H1 (cell line): Measurements from ENCODE around the gene RIMBP2. TPM values are rescaled to one million over a fixed set of nuclear protein-coding genes. Genes with fewer than 3 reads are reported as not detected.

Source experiments
- CTCF ChIA-PET: fragments of 300-600 bp; sonication (Branson Sonifier 250); formaldehyde crosslinking; loops from one replicate; lab custom pipeline; 2021; ENCODE audit not compliant: partially characterized antibody; lab: Charles Lee
- POLR2A ChIA-PET: fragments of 300-600 bp; sonication (Branson Sonifier 250); formaldehyde crosslinking; loops from one replicate; lab custom pipeline; 2021; ENCODE audit warnings: inconsistent platforms; ENCODE audit not compliant: partially characterized antibody; lab: Charles Lee
- DNase-seq, 2 experiments: peaks; one replicate each; pipeline versions ENCODE4 v3.0.0 to v3.0.0-alpha.2; 2010 to 2022; ENCODE audit warnings: low spot score in 2 of 2, low read depth in 1 of 2, mixed read lengths in 1 of 2
- FAIRE-seq: peaks from 2 replicates; lab custom pipeline; 2011; peaks lifted over from hg19 to GRCh38; lab: Jason Lieb, UNC
- H2AFZ ChIP-seq: 2 replicates; pipeline ENCODE4 v1.8.1; 2012; ENCODE audit warnings: low read length, inconsistent platforms
- H2AK5ac ChIP-seq: 2 replicates; pipeline ENCODE4 v1.6.1; 2013; ENCODE audit warnings: low read depth, low read length
- H2BK120ac ChIP-seq: replicated peaks from 2 replicates; pipeline ENCODE3; 2013; ENCODE audit warnings: low read depth, low read length, inconsistent platforms
- H2BK12ac ChIP-seq: 2 replicates; pipeline ENCODE4 v1.6.1; 2013; ENCODE audit warnings: low read depth, low read length
- H2BK15ac ChIP-seq: 2 replicates; pipeline ENCODE4 v1.6.1; 2013; ENCODE audit warnings: low read length
- H2BK20ac ChIP-seq: 2 replicates; pipeline ENCODE4 v1.6.1; 2013; ENCODE audit warnings: low read length
- H2BK5ac ChIP-seq: 2 replicates; pipeline ENCODE4 v1.6.1; 2013; ENCODE audit warnings: low read depth, low read length
- H3K14ac ChIP-seq: 2 replicates; pipeline ENCODE4 v1.6.1; 2013; ENCODE audit warnings: inconsistent platforms; ENCODE audit not compliant: insufficient read length
- H3K18ac ChIP-seq: 2 replicates; pipeline ENCODE4 v1.6.1; 2013; ENCODE audit warnings: low read length; ENCODE audit errors: extremely low read depth
- H3K23ac ChIP-seq: 2 replicates; pipeline ENCODE4 v1.6.1; 2013; ENCODE audit warnings: inconsistent platforms; ENCODE audit not compliant: insufficient read length
- H3K23me2 ChIP-seq: 2 replicates; pipeline ENCODE4 v1.6.1; 2013; ENCODE audit warnings: low read depth, low read length
- H3K27ac ChIP-seq: 2 replicates; pipeline ENCODE4 v1.6.1; 2011; ENCODE audit warnings: low read depth, low read length, inconsistent platforms
- H3K27me3 ChIP-seq, 4 experiments: replicated peaks in 1 of 4; 1 replicate in 1 of 4; 2 replicates in 3 of 4; pipeline versions ENCODE4 v1.6.1 to v1.8.1; 2011 to 2013; ENCODE audit warnings: low read length in 3 of 4, mild to moderate bottlenecking in 3 of 4, inconsistent platforms in 2 of 4, mixed read lengths in 2 of 4, moderate library complexity in 1 of 4; ENCODE audit not compliant: control insufficient read depth in 3 of 4, insufficient read depth in 3 of 4; ENCODE audit errors: extremely low read depth in 1 of 4
- H3K36me3 ChIP-seq, 4 experiments: 2 replicates each; pipeline versions ENCODE4 v1.6.1 to v1.8.1; 2011 to 2013; ENCODE audit warnings: mild to moderate bottlenecking in 4 of 4, low read length in 3 of 4, moderate library complexity in 2 of 4, control low read depth in 1 of 4, inconsistent platforms in 1 of 4; ENCODE audit not compliant: insufficient read depth in 4 of 4, control insufficient read depth in 2 of 4
- H3K4ac ChIP-seq: replicated peaks from 2 replicates; pipeline ENCODE3; 2013; ENCODE audit warnings: low read length, low read depth, mixed read lengths, inconsistent platforms; ENCODE audit not compliant: insufficient read length
- H3K4me1 ChIP-seq, 4 experiments: replicated peaks in 1 of 4; 1 replicate in 1 of 4; 2 replicates in 3 of 4; pipeline versions ENCODE4 v1.6.1 to v1.8.1; 2011 to 2013; ENCODE audit warnings: low read length in 3 of 4, inconsistent platforms in 2 of 4, mixed read lengths in 1 of 4; ENCODE audit not compliant: insufficient read depth in 4 of 4, control insufficient read depth in 3 of 4
- H3K4me2 ChIP-seq, 2 experiments: 2 replicates each; pipeline versions ENCODE4 v1.6.1 to v1.8.1; 2011 to 2013; ENCODE audit warnings: low read depth in 2 of 2, low read length in 2 of 2, control low read depth in 1 of 2, inconsistent platforms in 1 of 2, mild to moderate bottlenecking in 1 of 2; ENCODE audit not compliant: insufficient read depth in 1 of 2
- H3K4me3 ChIP-seq, 4 experiments: fragments of 200-600, 300-600 bp in 1 of 4; sonication (generic), shearing (Covaris generic), sonication (Bioruptor Twin) in 1 of 4; 2 replicates each; pipeline versions ENCODE4 v1.5.1 to v1.8.1; 2011 to 2016; ENCODE audit warnings: low read length in 4 of 4, low read depth in 3 of 4, control low read depth in 2 of 4, inconsistent platforms in 2 of 4, mild to moderate bottlenecking in 2 of 4, mixed read lengths in 1 of 4, moderate library complexity in 1 of 4; ENCODE audit not compliant: insufficient read depth in 2 of 4; ENCODE audit errors: extremely low read depth in 1 of 4
- H3K56ac ChIP-seq: replicated peaks from 2 replicates; pipeline ENCODE3; 2013; ENCODE audit warnings: low read depth, mild to moderate bottlenecking, mixed read lengths, low read length, inconsistent platforms; ENCODE audit not compliant: insufficient read length
- H3K79me1 ChIP-seq: 2 replicates; pipeline ENCODE4 v1.6.1; 2013; ENCODE audit warnings: low read depth, low read length, control low read depth
- H3K79me2 ChIP-seq, 2 experiments: 2 replicates each; pipeline versions ENCODE4 v1.6.1 to v1.8.1; 2012 to 2013; ENCODE audit warnings: low read length in 2 of 2, mild to moderate bottlenecking in 2 of 2, inconsistent platforms in 1 of 2; ENCODE audit not compliant: insufficient read depth in 2 of 2, control insufficient read depth in 1 of 2
- H3K9ac ChIP-seq, 4 experiments: replicated peaks in 1 of 4; 1 replicate in 1 of 4; 2 replicates in 3 of 4; pipeline versions ENCODE4 v1.6.1 to v1.8.1; 2011 to 2013; ENCODE audit warnings: low read depth in 3 of 4, low read length in 3 of 4, control low read depth in 2 of 4, mild to moderate bottlenecking in 2 of 4, moderate library complexity in 2 of 4, inconsistent platforms in 1 of 4; ENCODE audit errors: extremely low read depth in 1 of 4
- H3K9me3 ChIP-seq, 2 experiments: 2 replicates each; pipeline versions ENCODE4 v1.6.1 to v1.8.1; 2012 to 2013; ENCODE audit warnings: mild to moderate bottlenecking in 2 of 2, moderate library complexity in 2 of 2, control low read depth in 1 of 2, inconsistent platforms in 1 of 2, low read depth in 1 of 2, low read length in 1 of 2, mixed read lengths in 1 of 2; ENCODE audit not compliant: insufficient read depth in 2 of 2
- H4K20me1 ChIP-seq, 2 experiments: replicated peaks in 1 of 2; 2 replicates each; pipeline versions ENCODE3 to v1.8.1; 2011 to 2013; ENCODE audit warnings: inconsistent platforms in 2 of 2, low read length in 2 of 2, mild to moderate bottlenecking in 1 of 2; ENCODE audit not compliant: insufficient read depth in 2 of 2, control insufficient read depth in 1 of 2
- H4K5ac ChIP-seq: 2 replicates; pipeline ENCODE4 v1.6.1; 2013; ENCODE audit warnings: low read length, low read depth, mixed read lengths, inconsistent platforms; ENCODE audit not compliant: insufficient read length
- H4K8ac ChIP-seq: 2 replicates; pipeline ENCODE4 v1.8.0; 2013; ENCODE audit warnings: mild to moderate bottlenecking, moderate library complexity, low read length, inconsistent platforms; ENCODE audit not compliant: insufficient read depth; ENCODE audit errors: extremely low read depth
- H4K91ac ChIP-seq: replicated peaks from 2 replicates; pipeline ENCODE3; 2013; ENCODE audit warnings: low read length, mixed read lengths, inconsistent platforms; ENCODE audit not compliant: insufficient read length
- CBX5 ChIP-seq: fragments of 300-800, 300-1000 bp; sonication (generic); IDR thresholded peaks from 2 replicates; pipeline ENCODE4 v1.7.1; 2016; ENCODE audit warnings: antibody characterized with exemption, low read length, low read depth
- GTF2F1 ChIP-seq: IDR thresholded peaks from 2 replicates; pipeline ENCODE4 v1.6.1; 2012; ENCODE audit warnings: low read depth, low read length, improper control_type of control experiment, borderline replicate concordance
- SIRT6 ChIP-seq: IDR thresholded peaks from one replicate; pipeline ENCODE4 v1.7.1; 2012; ENCODE audit warnings: low read length, inconsistent platforms
- YY1 ChIP-seq: IDR thresholded peaks from 2 replicates; pipeline ENCODE4 v1.6.1; 2011; ENCODE audit warnings: low read depth, mild to moderate bottlenecking, low read length
- WGBS, 2 experiments: shearing (Covaris generic) in 1 of 2; methylation state at CpG; one replicate each; pipeline versions ENCODE4 v1.1.6 to v1.1.7; 2013 to 2015; ENCODE audit warnings: low lambda C conversion rate in 2 of 2, mixed read lengths in 2 of 2, inconsistent platforms in 1 of 2, low coverage in 1 of 2, missing lambda C conversion rate in 1 of 2; ENCODE audit not compliant: insufficient replicate concordance in 2 of 2, insufficient coverage in 1 of 2, insufficient read length in 1 of 2; ENCODE audit errors: extremely low coverage in 1 of 2, missing lambda C conversion rate in 1 of 2; 5-methylcytosine and 5-hydroxymethylcytosine counted together
- polyA plus RNA-seq, 7 experiments: library from polyadenylated mRNA; depleted of rRNA in 3 of 7; stranded (reverse) in 5 of 7; unstranded in 2 of 7; fragments of >200 nt in 5 of 7; fragments of 200-250 nt in 2 of 7; gene quantifications; 1 replicate in 5 of 7; 2 replicates in 1 of 7; 4 replicates in 1 of 7; pipeline versions ENCODE4 v1.2.1 to v1.2.3, GENCODE V29; 2011 to 2013; ENCODE audit warnings: missing spikeins in 2 of 7, mixed read lengths in 2 of 7
- total RNA-seq: library from RNA; stranded (reverse); fragmentation: NEBNext Ultra II Directional; extraction: Animal tissue kit (Norgen Biotek cat#: 25700); gene quantifications from 2 replicates; pipeline ENCODE4 v1.2.1, GENCODE V29; 2021
- TF ChIP-seq, protein P1 (sequence below): IDR thresholded peaks from 2 replicates; pipeline ENCODE4 v1.6.1; 2012; ENCODE audit warnings: inconsistent platforms

Gene RIMBP2
- total and polyA plus RNA-seq, 2 of the 8 experiments (the other 6 are each of a cell fraction or from before 2014, with no cell fraction given): 0.18 to 0.65 TPM

DNA sequence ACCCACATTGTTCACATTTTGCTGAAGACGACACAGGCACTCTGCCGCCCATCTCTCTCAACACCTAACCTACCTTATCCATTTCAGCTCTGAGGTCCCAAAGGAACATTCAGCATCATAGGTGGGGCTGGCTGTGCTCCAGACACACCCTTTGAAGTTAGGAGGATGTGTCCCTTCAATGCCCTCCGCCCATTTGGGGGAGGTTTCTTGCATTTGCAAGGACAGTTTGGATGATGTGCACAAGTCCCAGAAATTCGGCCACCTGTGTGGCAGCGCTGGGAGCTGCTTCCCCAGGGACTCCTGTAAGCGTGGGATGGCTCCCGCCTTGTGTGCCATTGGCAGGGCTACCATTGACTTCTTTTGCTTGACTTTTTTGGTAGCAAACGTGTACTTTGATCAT, 113.8 kb downstream of the RIMBP2 start:
- Histone ChIP-seq H3K18ac (no peak overlapping the region), H2AFZ (no peak overlapping the region), H3K56ac (no peak overlapping the region), H2AK5ac (no peak overlapping the region), H3K79me1 (no peaks in the 10 kb centered on the region), H3K4ac (no peak overlapping the region), H3K4me3 (no peak overlapping the region), H3K27ac (no peak overlapping the region), H3K9me3 (peaks cover 0 to 3% of the 10 kb centered on the region in 2 experiments; a peak in 1 of 4 replicates), H2BK120ac (no peak overlapping the region), H2BK15ac (no peak overlapping the region), H2BK20ac (no peak overlapping the region), H3K27me3 (no peaks in the 10 kb centered on the region; a peak in 1 of 7 replicates), H3K79me2 (no peaks in the 10 kb centered on the region), H4K20me1 (no peaks in the 10 kb centered on the region), H3K4me2 (no peak overlapping the region), H2BK12ac (no peak overlapping the region), H3K36me3 (no peaks in the 10 kb centered on the region), H3K14ac (no peak overlapping the region), H3K4me1 (no peaks in the 10 kb centered on the region), H3K23me2 (no peaks in the 10 kb centered on the region), H4K91ac (no peak overlapping the region), H4K5ac (no peak overlapping the region), H3K23ac (no peak overlapping the region), H3K9ac (no peak overlapping the region), H4K8ac (no peak overlapping the region), H2BK5ac (no peak overlapping the region)
- CTCF ChIA-PET: interaction anchor here (1.9 kb wide), 1 partner anchor 25 kb away, joined by 5 read pairs; no protein-coding TSS in a partner anchor
- TF ChIP-seq SIRT6 (no peak), YY1 (no peak), CBX5 (no peak), GTF2F1 (no peak)
- TF ChIP-seq, protein P1, sequence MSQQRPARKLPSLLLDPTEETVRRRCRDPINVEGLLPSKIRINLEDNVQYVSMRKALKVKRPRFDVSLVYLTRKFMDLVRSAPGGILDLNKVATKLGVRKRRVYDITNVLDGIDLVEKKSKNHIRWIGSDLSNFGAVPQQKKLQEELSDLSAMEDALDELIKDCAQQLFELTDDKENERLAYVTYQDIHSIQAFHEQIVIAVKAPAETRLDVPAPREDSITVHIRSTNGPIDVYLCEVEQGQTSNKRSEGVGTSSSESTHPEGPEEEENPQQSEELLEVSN: no peak
- DNase-seq: no peak
- no peak for FAIRE-seq
- POLR2A ChIA-PET: no interaction called here
- WGBS, 2 experiments: 88% methylated on average over 8 of the region's 8 CpGs; no CpG with 5 or more reads in 1 of the 2 experiments
